Glutamatergic neuron (in vitro differentiated cells): ENCODE results near the gene SYNGR3. TPM values are rescaled to one million over a fixed set of nuclear protein-coding genes. Genes with fewer than 3 reads are reported as not detected.
A peak's percentile ranks its signal among the peaks of the same experiment; 100 is the strongest.

ENCODE experiments used
- DNase-seq: peaks from one replicate; pipeline ENCODE4 v3.0.0; 2022
- H3K27ac Mint-ChIP-seq: one replicate; pipeline ENCODE4 v1.8.0; 2020; ENCODE audit warnings: mild to moderate bottlenecking, mixed read lengths, inconsistent platforms; ENCODE audit not compliant: unreplicated experiment
- H3K27me3 Mint-ChIP-seq: one replicate; pipeline ENCODE4 v1.8.0; 2020; ENCODE audit warnings: mild to moderate bottlenecking, moderate library complexity, mixed read lengths, inconsistent platforms; ENCODE audit not compliant: unreplicated experiment
- H3K36me3 Mint-ChIP-seq: one replicate; pipeline ENCODE4 v1.8.0; 2020; ENCODE audit warnings: mild to moderate bottlenecking, mixed read lengths, inconsistent platforms; ENCODE audit not compliant: unreplicated experiment
- H3K4me1 Mint-ChIP-seq: one replicate; pipeline ENCODE4 v1.8.0; 2020; ENCODE audit warnings: mild to moderate bottlenecking, low read depth, mixed read lengths, inconsistent platforms; ENCODE audit not compliant: unreplicated experiment
- H3K4me3 Mint-ChIP-seq: one replicate; pipeline ENCODE4 v1.8.0; 2020; ENCODE audit warnings: mild to moderate bottlenecking, mixed read lengths, inconsistent platforms; ENCODE audit not compliant: unreplicated experiment
- H3K9me3 Mint-ChIP-seq: one replicate; pipeline ENCODE4 v1.8.0; 2020; ENCODE audit warnings: mild to moderate bottlenecking, moderate library complexity, mixed read lengths, inconsistent platforms; ENCODE audit not compliant: unreplicated experiment
- CTCF ChIP-seq: fragments of 200-600 bp; sonication (generic); IDR thresholded peaks from one replicate; pipeline ENCODE4 v1.5.0; 2021; ENCODE audit not compliant: partially characterized antibody, unreplicated experiment
- total RNA-seq: library from RNA; stranded (reverse); fragmentation: NEBNext Ultra II Directional; extraction: Animal tissue kit (Norgen Biotek cat#: 25700); gene quantifications from one replicate; pipeline ENCODE4 v1.2.1, GENCODE V29; 2021; ENCODE audit not compliant: unreplicated experiment

Gene SYNGR3
- total RNA-seq, 1 donor from 2014 or later = 45.7 TPM

GRCh38 chr16:2027024-2028010 lies 37.5 kb downstream of the SYNGR3 start:
- no peaks in the 10 kb centered on the region for H3K36me3 Mint-ChIP-seq
- DNase-seq = peak; percentile 48
- no peak for TF ChIP-seq CTCF
- H3K4me3 Mint-ChIP-seq = peak overlapping the region; percentile 86
- H3K27me3 Mint-ChIP-seq = peaks cover 12% of the 10 kb centered on the region
- H3K4me1 Mint-ChIP-seq = peaks cover 6% of the 10 kb centered on the region
- peak overlapping the region; percentile 52 for H3K27ac Mint-ChIP-seq
- H3K9me3 Mint-ChIP-seq = peaks cover 9% of the 10 kb centered on the region

- peaks cover 4% of the 10 kb centered on the region for H3K4me1 Mint-ChIP-seq
- TF ChIP-seq CTCF = no peak
- DNase-seq = no peak
- H3K27me3 Mint-ChIP-seq = peaks cover 12% of the 10 kb centered on the region
- no peaks in the 10 kb centered on the region for H3K36me3 Mint-ChIP-seq
- peaks cover 7% of the 10 kb centered on the region for H3K9me3 Mint-ChIP-seq
- peak overlapping the region; percentile 86 for H3K4me3 Mint-ChIP-seq
- H3K27ac Mint-ChIP-seq = no peak overlapping the region
These were observed 38.4 kb downstream of the SYNGR3 start for GRCh38 chr16:2028146-2028545.

- no peak overlapping the region for H3K4me3 Mint-ChIP-seq
- peaks cover 4% of the 10 kb centered on the region for H3K4me1 Mint-ChIP-seq
- H3K9me3 Mint-ChIP-seq = peaks cover 6% of the 10 kb centered on the region
- no peak for TF ChIP-seq CTCF
- DNase-seq = no peak
- H3K27ac Mint-ChIP-seq = no peak overlapping the region
- no peaks in the 10 kb centered on the region for H3K36me3 Mint-ChIP-seq
- H3K27me3 Mint-ChIP-seq = peaks cover 12% of the 10 kb centered on the region
These were observed 39.0 kb downstream of the SYNGR3 start for GRCh38 chr16:2028620-2029220.

- no peak for TF ChIP-seq CTCF
- Mint-ChIP-seq H3K27me3 (peaks cover 10% of the 10 kb centered on the region), H3K4me3 (no peak overlapping the region), H3K36me3 (no peaks in the 10 kb centered on the region), H3K9me3 (peaks cover 5% of the 10 kb centered on the region), H3K4me1 (peaks cover 4% of the 10 kb centered on the region), H3K27ac (no peak overlapping the region)
- no peak for DNase-seq
These were observed 39.6 kb downstream of the SYNGR3 start for GRCh38 chr16:2029350-2029749.

GRCh38 chr16:2030036-2030435 lies 40.3 kb downstream of the SYNGR3 start:
- TF ChIP-seq CTCF = no peak
- Mint-ChIP-seq H3K4me1 (peaks cover 4% of the 10 kb centered on the region), H3K27ac (no peak overlapping the region), H3K36me3 (no peaks in the 10 kb centered on the region), H3K4me3 (no peak overlapping the region), H3K27me3 (peaks cover 12% of the 10 kb centered on the region), H3K9me3 (peaks cover 9% of the 10 kb centered on the region)
- DNase-seq = no peak
